Keratinocyte (primary cell): Measurements from ENCODE around the gene RTN3.

Experiments
- CTCF ChIP-seq, 3 experiments: IDR thresholded peaks in 1 of 3; conservative IDR thresholded peaks in 1 of 3; optimal IDR thresholded peaks in 1 of 3; 2 replicates in 2 of 3; 3 replicates in 1 of 3; pipeline versions ENCODE3 to v1.5.1; 2011; ENCODE audit warnings: low read length in 3 of 3, mild to moderate bottlenecking in 3 of 3, moderate library complexity in 2 of 3, control low read depth in 1 of 3, inconsistent platforms in 1 of 3; ENCODE audit not compliant: insufficient read depth in 2 of 3; ENCODE audit errors: extremely low read depth in 1 of 3
- EZH2 ChIP-seq: IDR thresholded peaks from one replicate; pipeline ENCODE4 v1.6.1; 2012; ENCODE audit warnings: inconsistent platforms, mild to moderate bottlenecking, low read length, moderate library complexity

- TF ChIP-seq CTCF (optimal IDR thresholded peaks at IDR 0.05 in 1 of 3, IDR thresholded peaks at IDR 0.05 in 1 of 3, conservative IDR thresholded peaks at IDR 0.05 in 1 of 3; ENCODE audit: extremely low read depth in 1 of 3, insufficient read depth in 2 of 3, low read length in 3 of 3) (no peak), EZH2 (no peak)
Measured at GRCh38 chr11:63767565-63768236, 86.4 kb downstream of the RTN3 start.
